Fibroblast of skin of right biceps (primary cell): Measurements from ENCODE around the gene PPP2R5A.
"Not testable (repeated sequence)": the region's sequence is repeated elsewhere in the genome, so short reads cannot be mapped to it uniquely, and the experiment has no call there.

Experiments
- DNase-seq: peaks from one replicate; pipeline ENCODE4 v3.0.0-alpha.2; 2013

PPP2R5A gene

DNA sequence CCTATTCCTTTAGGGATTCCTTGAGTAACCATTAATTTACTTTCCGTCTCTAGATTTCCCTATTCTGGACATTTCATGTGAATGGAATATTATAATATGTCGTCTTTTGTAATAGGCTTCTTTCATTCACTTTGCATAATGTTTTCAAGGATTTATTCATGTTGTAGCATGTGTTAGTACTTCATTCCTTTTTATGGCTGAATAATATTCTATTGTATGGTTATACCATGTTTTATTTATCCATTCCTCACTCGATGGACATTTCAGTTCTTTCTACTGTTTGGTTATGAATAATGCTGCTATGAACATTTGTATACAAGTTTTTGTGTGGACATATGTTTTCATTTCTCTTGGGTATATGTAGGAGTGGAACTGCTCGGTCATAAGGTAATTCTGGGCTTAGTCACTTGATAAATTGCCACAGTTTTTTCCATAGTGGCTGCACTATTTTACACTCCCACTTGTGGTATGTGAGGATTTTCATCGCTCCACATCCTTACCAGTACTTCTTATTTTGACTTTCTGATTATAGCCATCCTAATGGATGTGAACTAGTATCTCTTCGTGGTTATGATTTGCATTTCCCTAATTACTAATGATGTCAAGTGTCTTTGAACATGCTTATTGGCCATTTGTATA, 17.7 kb downstream of the PPP2R5A start:
- DNase-seq, result peak; percentile 73

DNA sequence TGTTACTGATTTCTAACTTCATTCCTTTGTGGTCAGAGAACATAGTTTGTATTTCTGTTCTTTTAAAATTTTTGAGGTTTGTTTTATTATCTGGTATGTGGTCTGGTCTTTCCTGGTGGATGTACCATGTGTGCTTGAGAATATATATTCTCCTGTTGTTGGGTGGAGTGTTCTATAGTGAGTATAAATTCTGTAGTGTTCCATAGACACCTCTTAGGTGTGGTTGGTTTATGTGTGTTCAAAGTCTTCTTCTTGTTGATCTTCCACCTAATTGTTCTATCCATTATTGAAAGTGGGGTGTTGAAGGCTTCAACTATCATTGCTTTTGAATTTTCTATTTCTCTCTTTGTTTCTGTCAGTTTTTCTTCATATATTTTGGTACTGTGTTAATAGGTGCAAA, 20.1 kb downstream of the PPP2R5A start:
- no peak for DNase-seq

DNA sequence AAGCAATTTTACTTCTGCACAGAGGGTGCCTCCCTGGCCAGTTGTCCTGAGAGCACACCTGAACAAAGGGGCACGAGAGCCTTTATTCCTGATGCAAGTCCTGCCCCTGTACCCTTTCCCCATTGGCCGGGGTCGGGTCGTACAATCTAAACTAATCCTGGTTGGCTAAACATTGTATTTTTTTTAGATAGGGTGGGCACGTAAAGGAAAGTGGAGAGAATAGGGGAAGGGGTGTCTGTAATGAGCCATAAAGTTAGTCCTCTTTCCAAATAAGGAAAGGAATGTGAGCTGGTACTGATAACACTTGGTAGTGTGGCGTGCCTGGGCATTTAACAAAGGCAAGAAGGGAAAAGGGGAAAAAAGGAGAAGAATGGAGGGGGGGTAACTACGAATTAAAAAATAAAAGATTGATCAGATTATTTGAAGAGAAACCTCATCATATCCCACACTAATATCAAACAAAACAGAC, 20.8 kb downstream of the PPP2R5A start:
- DNase-seq, result not testable (repeated sequence)

DNA sequence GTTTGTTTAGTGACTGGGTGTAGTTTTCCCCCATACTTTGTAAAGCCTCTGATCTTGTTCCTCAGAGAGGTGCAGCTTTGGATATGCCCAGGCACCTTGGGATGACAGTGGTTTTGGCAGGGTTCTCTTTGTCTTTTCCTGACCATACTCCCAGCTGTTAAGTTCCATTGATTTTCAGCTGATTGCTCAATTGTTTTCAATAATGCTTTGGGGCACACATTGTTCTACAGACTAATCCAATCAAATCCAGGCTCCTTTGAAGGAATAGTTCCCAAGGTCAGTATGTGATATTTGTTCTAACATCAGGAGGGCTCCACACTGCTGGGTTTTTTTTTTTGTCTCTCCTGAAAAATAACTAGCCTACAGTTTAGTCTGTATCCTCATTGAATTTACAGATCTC, 24.8 kb downstream of the PPP2R5A start:
- no peak for DNase-seq

DNA sequence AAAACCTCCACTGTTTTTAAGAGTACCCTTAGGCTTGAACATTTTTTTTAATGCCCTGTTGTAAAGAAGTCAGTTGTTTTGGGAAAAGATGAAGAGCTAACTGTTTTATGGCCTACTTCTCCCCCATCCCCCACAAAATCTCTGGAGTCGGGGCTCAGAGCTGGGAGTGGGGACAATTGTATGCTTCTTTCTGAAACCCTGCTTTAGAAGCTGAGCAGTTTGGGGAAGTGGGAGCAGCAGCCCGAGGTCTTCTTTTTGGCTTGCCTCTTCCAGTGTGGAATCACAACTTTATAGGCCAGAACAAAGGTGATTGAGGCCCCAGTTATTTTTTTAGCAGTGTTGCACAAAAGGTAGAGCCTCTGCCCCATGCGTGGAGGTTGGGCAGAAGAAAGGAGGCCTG, 25.2 kb downstream of the PPP2R5A start:
- no peak for DNase-seq

DNA sequence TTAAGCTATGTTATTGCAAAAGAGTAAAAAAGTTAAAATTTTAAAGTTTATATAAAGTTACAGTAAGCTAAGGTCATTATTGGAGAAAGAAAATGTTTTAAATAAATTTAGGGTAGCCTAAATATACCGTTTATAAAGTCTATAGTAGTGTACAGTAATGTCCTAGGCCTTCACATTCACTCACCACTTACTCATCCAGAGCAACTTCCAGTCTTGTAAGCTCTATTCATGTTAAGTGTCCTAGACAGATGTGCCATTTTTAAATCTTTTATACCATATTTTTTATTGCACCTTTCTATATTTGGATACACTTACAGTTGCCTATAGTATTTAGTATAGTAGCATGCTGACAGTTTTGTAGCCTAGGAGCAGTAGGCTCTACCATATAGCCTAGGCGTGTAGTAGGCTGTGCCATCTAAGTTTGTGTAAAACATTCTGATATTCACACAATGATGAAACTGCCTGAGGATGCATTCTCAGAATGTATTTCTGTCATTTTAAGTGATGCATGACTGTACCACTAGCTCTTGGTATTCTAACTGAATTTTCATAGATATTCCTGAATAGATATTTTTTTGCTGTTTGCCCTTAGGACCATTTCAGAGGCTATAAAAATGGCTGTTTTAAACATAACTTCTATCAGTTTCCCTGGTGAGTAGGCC, 26.8 kb downstream of the PPP2R5A start:
- DNase-seq, result peak; percentile 66

DNA sequence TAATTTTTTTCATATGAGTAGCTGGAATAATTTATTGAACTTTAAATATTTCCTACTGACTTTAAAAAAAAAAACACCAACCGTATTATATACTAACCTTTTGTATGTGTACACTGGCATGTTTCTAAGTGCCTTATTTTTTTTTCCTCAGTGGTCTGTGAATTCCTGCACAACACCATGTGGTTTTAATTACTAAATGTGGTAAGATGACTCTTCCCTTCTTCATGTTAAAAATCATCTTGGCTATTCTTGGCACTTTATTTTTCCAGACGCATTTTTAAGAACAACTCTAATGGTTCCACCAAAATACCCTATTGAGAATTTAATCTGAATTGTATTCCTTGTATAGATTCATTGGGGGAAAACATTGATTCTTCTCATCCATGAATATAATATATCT, 28.4 kb downstream of the PPP2R5A start:
- DNase-seq, result peak; percentile 88

DNA sequence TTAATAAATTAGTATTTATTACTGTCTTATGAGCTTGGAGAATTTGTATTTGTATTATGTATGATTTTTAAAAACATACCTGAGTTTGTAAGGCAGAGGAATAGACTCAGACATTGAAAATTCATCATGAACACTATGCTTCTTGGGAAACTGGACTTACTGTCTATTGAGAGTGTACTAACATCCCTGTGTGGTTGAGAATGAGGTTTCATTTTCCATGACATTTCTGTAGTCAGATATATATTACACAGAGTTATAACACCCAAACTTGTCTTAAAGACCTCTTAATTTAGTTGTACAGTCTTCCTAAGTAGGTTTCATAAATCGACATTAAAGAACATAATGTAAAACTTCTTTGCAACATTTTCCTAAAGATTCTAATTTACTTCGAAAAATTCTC, 30.0 kb downstream of the PPP2R5A start:
- DNase-seq, result no peak

DNA sequence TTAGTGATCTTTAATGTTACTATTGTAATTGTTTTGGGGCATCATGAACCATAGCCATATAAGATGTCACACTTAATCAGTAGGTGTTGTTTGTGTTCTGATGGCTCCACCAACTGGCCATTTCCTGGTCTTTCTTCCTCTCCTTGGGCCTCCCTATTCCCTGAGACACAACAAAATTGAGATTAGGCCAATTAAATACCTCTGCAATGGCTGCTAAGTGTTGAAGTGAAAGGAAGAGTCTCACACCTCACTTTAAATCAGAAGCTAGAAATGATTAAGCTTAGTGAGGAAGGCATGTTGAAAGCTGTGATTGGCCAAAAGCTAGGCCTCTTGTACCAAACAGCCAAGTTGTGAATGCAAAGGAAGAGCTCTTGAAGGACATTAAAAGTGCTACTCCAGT, 30.7 kb downstream of the PPP2R5A start:
- DNase-seq, result peak; percentile 30

DNA sequence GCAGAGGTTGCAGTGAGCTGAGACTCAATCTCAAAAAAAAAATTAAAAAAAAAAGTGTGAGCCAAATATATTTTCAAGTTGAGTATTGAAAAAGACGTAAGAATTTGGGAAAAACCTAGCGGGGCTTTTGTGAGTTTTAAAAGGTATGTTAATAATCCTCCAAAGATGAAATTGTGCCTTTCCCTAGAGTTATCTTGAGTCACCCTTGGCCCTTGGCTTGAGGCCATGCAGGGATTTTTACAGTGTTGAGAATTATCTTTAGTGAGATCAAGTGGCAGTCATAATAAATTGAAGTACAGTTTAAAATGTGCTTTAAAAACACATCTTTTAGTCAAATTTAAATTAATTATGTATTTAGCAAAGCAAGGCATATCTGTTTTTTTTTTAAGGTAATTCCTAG, 32.7 kb downstream of the PPP2R5A start:
- DNase-seq, result peak; percentile 26

DNA sequence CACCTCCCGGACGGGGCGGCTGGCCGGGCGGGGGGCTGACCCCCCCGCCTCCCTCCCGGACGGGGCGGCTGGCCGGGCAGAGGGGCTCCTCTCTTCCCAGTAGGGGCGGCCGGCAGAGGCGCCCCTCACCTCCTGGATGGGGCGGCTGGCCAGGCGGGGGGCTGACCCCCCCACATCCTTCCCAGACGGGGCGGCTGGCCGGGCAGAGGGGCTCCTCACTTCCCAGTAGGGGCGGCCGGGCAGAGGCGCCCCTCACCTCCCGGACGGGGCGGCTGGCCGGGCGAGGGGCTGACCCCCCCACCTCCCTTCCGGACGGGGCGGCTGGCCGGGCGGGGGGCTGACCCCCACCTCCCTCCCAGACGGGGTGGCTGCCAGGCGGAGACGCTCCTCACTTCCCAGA, 35.8 kb downstream of the PPP2R5A start:
- not testable (repeated sequence) for DNase-seq

DNA sequence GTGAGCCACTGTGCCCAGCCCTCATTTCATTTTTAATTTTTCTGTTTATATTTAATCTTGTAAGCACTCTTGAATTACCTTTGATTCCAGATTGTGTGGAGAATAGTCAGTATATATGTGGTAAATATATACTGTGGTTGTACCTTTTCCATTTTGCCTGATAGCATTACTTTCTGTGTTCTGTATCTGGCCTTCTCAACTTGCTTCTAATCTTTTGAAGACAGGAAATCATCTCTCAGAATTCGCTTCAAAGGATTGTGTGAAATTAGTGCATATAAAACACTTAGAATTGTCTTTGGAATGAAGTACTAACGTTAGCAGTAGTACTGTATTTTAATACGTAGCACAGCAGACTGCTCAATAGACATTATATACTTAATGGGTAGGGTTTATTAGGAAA, 37.9 kb downstream of the PPP2R5A start:
- no peak for DNase-seq

DNA sequence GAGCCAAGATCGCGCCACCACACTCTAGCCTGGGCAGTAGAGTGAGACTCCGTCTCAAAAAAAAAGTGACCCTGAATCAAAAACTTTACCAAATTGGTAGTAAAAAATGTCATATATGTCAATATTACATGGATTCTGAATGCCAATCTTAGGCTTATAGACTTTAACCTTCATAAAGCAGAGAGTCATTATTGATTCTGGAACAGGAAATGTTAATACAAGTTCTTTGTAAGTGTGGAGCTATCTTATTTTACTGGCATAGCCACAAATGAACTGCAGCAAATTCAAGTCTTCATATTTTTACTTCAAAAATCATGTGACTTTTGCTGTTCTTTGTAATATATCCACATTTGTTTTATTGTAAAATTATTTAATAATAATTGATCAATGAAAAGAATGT, 41.3 kb downstream of the PPP2R5A start:
- no peak for DNase-seq

DNA sequence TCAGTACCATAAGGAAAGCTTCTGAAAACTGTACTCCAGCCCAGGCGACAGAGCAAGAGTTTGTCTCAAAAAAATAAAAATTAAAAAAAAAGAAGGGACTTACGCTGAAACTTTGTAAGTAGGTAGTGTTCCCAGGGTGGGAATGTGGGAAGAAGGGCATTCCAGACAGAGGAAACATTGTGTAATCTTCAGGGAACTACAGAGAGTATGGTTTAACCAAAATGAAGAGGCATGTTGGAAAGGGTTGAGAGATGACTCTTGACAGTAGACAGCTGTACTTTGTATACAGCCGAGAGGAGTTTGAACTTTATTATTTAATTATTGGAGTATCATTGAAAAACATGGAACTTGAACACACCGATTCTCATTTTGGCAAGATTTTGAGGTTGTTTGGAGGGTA, 43.0 kb downstream of the PPP2R5A start:
- DNase-seq, result peak; percentile 19

DNA sequence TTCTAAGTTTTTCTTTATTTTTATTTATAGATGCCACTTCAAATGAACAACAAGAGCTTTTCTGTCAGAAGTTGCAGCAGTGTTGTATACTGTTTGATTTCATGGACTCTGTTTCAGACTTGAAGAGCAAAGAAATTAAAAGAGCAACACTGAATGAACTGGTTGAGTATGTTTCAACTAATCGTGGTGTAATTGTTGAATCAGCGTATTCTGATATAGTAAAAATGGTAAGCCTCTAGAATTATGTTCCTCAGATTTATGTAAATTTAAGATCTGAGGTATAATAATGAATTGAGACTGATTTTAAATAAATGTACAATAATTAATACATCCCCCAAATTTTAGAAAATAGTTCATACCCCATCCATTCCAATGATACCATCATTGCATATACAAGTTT, 43.9 kb downstream of the PPP2R5A start:
- no peak for DNase-seq

DNA sequence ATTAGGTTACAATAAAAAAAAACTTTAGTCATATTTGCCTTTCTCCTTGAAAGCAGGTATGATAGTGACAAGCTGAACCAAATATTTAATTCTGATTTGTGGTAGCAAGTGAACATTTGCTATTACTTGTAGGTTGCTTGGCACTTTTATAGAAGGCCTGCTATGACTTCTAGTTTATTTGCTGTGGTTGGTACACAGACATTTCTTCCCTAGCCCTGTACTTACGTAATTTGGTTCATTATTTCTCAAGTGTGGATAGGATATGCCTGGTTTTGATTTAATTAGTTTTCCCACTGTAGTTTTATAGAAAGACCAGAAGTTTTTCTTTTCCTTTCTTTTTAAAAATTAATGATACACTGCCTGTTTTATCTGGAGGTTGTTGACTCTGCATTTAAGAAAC, 55.9 kb downstream of the PPP2R5A start:
- DNase-seq, result no peak

DNA sequence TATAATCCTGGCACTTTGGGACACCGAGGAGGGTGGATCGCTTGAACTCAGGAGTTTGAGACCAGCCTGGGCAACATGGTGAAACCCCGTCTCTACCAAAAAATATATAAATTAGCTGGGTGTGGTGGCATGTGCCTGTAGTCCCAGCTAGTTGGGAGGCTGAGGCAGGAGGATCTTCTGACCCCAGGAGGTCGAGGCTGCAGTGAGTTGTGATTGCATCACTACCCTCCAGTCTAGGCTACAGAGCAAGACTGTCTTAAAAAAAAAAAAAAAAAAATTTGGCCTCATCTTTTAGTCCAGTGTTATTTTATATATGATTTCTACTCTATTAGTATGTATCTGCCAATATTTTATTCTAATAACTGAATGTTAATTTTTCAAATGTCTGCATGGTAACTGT, 59.7 kb downstream of the PPP2R5A start:
- DNase-seq, result no peak

DNA sequence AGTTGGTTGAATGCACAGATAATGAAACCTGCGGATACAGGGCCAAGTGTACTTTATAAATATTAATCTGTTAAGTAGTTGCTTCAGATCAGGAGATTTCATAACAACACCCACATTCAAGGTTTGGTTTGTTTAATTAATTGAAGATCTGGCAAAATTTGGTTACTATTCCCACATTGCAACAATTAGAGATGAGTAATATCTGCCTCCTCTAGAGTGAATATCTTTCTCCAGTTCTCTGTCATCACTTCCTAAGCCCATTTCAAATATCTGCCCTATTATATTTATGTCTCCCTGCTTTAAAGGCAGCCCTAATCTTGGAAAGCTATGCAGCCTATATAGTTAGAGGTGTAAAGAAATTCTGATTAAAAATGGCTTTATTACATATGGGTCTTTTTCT, 61.4 kb downstream of the PPP2R5A start:
- peak; percentile 15 for DNase-seq

DNA sequence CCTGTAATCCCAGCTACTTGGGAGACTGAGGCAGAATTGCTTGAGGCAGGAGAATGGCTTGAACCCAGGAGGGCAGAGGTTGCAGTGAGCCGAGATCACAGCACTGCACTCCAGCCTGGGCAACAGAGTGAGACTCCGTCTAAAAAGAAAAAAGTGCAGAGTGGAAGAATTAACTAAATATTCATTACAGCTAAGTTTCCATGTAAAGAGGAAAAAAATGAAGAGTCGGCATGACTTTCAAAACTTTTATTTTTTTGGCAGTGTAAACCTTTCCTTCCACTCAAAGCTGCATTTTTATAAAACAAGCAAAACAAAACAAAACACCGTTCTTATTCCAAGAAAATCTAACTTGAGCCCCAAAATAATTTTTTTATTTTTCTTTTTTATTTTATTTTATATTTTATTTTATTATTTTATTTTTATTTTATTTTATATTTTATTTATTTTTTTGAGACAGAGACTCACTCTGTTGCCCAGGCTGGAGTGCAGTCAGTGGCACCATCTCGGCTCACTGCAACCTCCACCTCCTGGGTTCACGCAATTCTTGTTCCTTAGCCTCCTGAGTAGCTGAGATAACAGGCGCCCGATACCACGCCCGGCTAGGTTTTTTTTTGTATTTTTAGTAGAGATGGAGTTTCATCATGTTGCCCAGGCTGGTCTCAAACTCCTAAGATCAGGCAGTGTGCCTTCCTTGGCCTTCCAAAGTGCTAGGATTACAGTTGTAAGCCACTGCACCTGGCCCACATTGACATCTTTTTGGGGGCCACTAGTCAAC, 66.6 kb downstream of the PPP2R5A start:
- no peak for DNase-seq

DNA sequence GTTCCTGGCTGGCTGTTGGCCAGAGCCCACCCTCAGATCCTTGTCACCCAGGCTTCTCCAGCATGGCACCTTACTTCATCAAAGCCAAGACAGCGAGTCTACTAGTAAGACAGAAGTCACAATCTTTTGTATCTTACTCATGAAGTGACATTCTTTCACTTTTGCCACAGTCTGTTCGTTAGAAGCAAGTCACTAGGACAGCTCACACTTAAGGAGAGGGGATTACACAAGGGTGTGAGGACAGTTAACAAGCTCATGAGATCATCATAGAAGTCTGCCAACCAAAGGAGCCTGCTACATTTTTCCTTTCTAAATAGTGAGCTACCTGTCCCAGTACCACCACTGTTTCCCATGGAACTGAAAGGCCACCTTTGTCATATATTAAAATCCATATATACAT, 68.0 kb downstream of the PPP2R5A start:
- DNase-seq, result peak; percentile 16

DNA sequence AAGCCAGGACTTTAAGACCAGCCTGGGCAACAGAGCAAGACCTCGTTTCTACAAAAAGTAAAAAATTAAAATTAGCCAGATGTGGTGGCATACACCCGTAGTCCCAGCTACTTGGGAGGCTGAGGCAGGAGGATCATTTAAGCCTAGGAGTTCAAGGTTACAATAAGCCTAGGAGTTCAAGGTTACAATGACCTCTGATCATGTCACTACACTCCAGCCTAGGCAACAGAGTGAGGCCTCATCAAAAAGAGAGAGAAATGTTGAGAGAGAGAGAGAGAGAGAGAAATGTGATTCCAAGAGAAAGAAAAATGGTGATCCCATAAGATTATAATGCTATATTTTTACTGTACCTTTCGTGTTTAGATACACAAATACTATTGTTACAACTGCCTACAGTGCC, 69.3 kb downstream of the PPP2R5A start:
- DNase-seq, result no peak

DNA sequence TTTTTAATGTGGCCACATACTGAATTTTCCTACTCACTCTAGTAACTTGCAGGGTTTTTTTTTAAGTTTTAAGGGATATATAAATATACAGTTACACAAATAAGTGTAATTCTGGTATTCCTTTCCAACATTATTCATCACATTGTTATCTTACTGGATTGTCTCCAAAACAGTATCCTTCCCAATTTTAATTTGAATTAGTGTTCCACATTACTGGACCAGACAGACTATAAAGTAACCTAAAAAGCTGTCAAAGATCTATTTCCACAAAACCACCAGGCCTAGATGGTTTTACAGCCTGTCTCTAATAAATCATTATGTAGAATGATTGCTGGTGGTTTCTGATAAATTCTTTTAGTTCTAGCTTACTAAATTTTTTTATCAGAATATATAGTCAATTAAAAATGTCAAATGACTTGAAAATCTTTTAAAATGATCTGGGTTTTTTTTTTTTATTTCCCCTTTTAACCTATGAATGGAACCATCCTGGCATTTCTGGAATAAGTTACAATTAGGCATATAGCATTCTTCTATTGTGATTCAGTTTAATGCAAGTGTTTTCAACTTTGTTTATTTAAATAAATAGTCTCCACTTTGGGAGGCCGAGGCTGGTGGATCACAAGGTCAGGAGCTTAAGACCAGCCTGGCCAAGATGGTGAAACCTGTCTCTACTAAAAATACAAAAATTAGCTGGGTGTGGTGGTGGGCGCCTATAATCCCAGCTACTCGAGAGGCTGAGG, 70.2 kb downstream of the PPP2R5A start:
- DNase-seq, result peak; percentile 65

DNA sequence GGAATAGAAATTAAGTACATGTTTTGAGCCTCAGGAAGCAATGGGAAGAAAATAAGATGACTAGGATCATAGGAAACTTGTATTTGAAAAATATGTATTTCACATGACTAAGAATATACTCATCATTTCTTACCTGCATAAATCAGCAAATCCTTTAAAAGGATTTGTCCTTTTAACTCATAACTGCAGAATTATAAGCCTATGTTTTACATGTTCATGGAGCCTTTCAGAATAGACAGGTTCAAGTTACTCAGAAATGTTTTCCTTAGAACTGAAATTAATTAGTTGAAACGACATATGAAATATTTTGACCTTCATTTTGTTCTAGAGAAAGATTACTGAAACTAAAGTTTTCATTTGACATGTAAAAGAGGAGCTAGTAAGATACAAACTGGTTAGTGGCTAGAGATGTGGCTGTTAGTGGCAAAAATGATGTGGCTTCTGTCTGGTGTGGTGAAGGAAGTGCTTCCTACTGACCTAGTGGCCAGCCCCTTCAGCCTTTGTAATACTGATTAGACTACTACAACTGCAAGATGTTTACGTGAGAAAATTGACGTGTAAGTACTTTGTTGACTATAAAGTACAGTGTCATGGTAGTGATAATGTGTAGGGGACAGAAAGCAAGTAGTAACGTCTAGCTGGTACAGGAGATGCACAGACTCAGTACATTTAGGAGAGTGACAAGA, 74.7 kb downstream of the PPP2R5A start:
- no peak for DNase-seq
